Right lobe of liver (tissue), 6 donors: ENCODE measurements around the gene GNB1L. TPM values are rescaled to one million over a fixed set of nuclear protein-coding genes. Genes with fewer than 3 reads are reported as not detected.

Source experiments
- ATAC-seq, 4 donors: fragments of 200-7000 bp; cut with Tn5 transposase; one replicate each; pipeline ENCODE4 v1.9.1; 2020; ENCODE audit warnings: mild to moderate bottlenecking in 4 of 4, moderate library complexity in 4 of 4
- DNase-seq, 3 donors: peaks; one replicate each; pipeline ENCODE4 v3.0.0-alpha.2; 2020
- H3K27ac ChIP-seq, 3 donors: fragments of 200-600 bp; one replicate each; pipeline ENCODE4 v1.8.0; 2022
- H3K27me3 ChIP-seq, 2 donors: fragments of 200-600 bp; one replicate each; pipeline ENCODE4 v1.8.0; 2022
- H3K36me3 ChIP-seq, 4 donors: fragments of 200-600 bp; sonication (generic) in 1 of 4; one replicate each; pipeline versions ENCODE4 v1.5.1 to v1.8.0; 2017 to 2022; ENCODE audit warnings: control low read depth in 1 of 4
- H3K4me1 ChIP-seq, 4 donors: fragments of 200-600 bp; sonication (generic) in 1 of 4; one replicate each; pipeline versions ENCODE4 v1.5.1 to v1.8.0; 2017 to 2022; ENCODE audit warnings: control low read depth in 1 of 4
- H3K4me3 ChIP-seq, 3 donors: fragments of 200-600 bp; one replicate each; pipeline ENCODE4 v1.8.0; 2022
- H3K9me3 ChIP-seq, 4 donors: fragments of 200-600 bp; sonication (generic) in 1 of 4; one replicate each; pipeline versions ENCODE4 v1.5.1 to v1.8.0; 2017 to 2022; ENCODE audit warnings: control low read depth in 1 of 4
- CTCF ChIP-seq, 4 donors: fragments of 200-600 bp in 3 of 4; fragments of 450-650 bp in 1 of 4; IDR thresholded peaks; one replicate each; pipeline versions ENCODE4 v1.5.1 to v1.8.0; 2016 to 2022; ENCODE audit warnings: antibody characterized with exemption in 4 of 4, mild to moderate bottlenecking in 2 of 4
- POLR2A ChIP-seq: fragments of 450-650 bp; IDR thresholded peaks from one replicate; pipeline ENCODE4 v1.6.1; 2017; ENCODE audit warnings: antibody characterized with exemption, mild to moderate bottlenecking
- WGBS: methylation state at CpG from one replicate; pipeline ENCODE4 v1.1.6; 2018; ENCODE audit warnings: low coverage, low lambda C conversion rate; ENCODE audit not compliant: insufficient coverage; ENCODE audit errors: missing lambda C conversion rate; 5-methylcytosine and 5-hydroxymethylcytosine counted together
- intact Hi-C, 2 donors: fragments of 100-400 bp; cut with DNase I; formaldehyde crosslinking; loops; one replicate each; pipeline versions ENCODE4 v1.11.2 to v1.14.1; 2022
- total RNA-seq, 6 experiments: library from RNA; depleted of rRNA in 2 of 6; stranded (reverse); fragments of >200 nt in 2 of 6; fragmentation: NEBNext Ultra II Directional in 3 of 6; extraction: Animal tissue kit (Norgen Biotek cat#: 25700) in 3 of 6; gene quantifications; one replicate each; pipeline versions ENCODE4 v1.1.0 to v1.2.4, GENCODE V29; 2016 to 2023
- donor health status: DM: no; HTN: yes; CAD: no.
- donor health status: DM: no; HTN: no; CAD: no.
- donor health status: DM: no; HTN: no; CAD: no.
- donor health status: DM: no; HTN: yes; CAD: no.
- donor health status: DM: no; HTN: yes; CAD: no.

The GNB1L gene
- total RNA-seq, 6 experiments from 2014 or later, result 1.4 to 3.2 (median 2.7) TPM

- Histone ChIP-seq H3K27me3 (no peaks in the 10 kb centered on the region), H3K4me1 (peaks cover 0 to 7% (median 0%) of the 10 kb centered on the region in 4 donors), H3K36me3 (no peaks in the 10 kb centered on the region), H3K27ac (no peak overlapping the region), H3K9me3 (no peaks in the 10 kb centered on the region), H3K4me3 (no peak overlapping the region)
- no peak for TF ChIP-seq CTCF (IDR thresholded peaks at IDR 0.05)
- TF ChIP-seq POLR2A, result no peak
- 80% methylated on average over 1 of the region's 5 CpGs for WGBS
- DNase-seq (no peak), ATAC-seq (no peak)
- intact Hi-C loops, result loop anchor here (5.0 kb wide), 1 partner anchor 179 kb away; no protein-coding TSS in a partner anchor
Observed at GRCh38 chr22:19733755-19734154, 120.9 kb downstream of the GNB1L start.

Other genes starting within 250 kb of the GNB1L start
- 1 to 10 TPM; 1.3 to 3.7 (median 2.1) TPM for gene SEPTIN5, start 140.4 kb downstream of the GNB1L start, total RNA-seq
- 1 to 10 TPM in 1 of 6 experiments, under 1 TPM in 4, not detected in 1; 0.15 to 1.3 (median 0.62) TPM for gene GP1BB, start 131.3 kb downstream of the GNB1L start, total RNA-seq
- gene TBX1, start 94.1 kb downstream of the GNB1L start, total RNA-seq, result under 1 TPM in 4 of 6 experiments, not detected in 2; 0.24 to 0.37 (median 0.30) TPM
- gene RTL10, start within 50 bp of the GNB1L start, total RNA-seq, result 1 to 10 TPM; 6.4 to 9.1 (median 6.6) TPM
- gene COMT, start 86.9 kb upstream of the GNB1L start, total RNA-seq, result 100 to 1,000 TPM; 144 to 270 (median 200) TPM
- gene TXNRD2, start 86.9 kb upstream of the GNB1L start, total RNA-seq, result 10 to 100 TPM; 35.9 to 47.8 (median 44.3) TPM
- gene ARVCF, start 161.9 kb upstream of the GNB1L start, total RNA-seq, result 10 to 100 TPM; 11.5 to 40.9 (median 20.7) TPM
- gene TANGO2, start 166.2 kb upstream of the GNB1L start, total RNA-seq, result 10 to 100 TPM; 11.0 to 27.0 (median 15.5) TPM
- gene DGCR8, start 225.4 kb upstream of the GNB1L start, total RNA-seq, result 10 to 100 TPM; 11.4 to 27.2 (median 16.1) TPM